NCI-H2227 treated with DMSO at 0.1 percent for 48 hours (cell line): ENCODE measurements around the gene TJP2.

ENCODE experiments used
- DNase-seq: peaks from one replicate; lab custom pipeline; 2025; lab: John Stamatoyannopoulos, UW

TJP2 gene

DNA sequence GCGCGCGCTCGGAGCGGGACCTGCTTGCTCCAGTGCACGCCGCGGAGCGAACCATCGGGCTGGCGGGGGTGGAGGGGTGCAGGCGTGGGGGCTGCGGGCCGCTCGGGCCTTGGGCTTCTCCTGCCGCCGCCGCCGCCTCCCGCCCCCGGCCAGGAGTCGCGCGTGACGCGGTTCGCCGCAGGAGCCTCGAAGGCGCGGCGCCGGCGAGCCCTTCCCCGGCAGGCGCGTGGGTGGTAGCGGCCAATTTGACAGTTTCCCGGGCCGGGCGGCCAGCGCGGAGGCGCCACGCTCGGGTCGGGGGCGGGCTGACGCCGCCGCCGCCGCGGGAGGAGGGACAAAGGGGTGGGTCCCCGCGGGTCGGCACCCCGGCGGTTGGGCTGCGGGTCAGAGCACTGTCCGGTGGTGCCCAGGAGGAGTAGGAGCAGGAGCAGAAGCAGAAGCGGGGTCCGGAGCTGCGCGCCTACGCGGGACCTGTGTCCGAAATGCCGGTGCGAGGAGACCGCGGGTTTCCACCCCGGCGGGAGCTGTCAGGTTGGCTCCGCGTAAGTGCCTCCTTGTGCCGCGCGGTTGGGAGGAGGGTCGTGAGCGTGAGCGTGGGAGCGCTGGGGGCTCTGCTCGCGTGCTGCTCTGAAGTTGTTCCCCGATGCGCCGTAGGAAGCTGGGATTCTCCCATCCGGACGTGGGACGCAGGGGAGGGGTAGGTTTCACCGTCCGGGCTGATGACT is at the start of gene TJP2:
TSS of gene TJP2 (plus strand) at position 387 of the 725 bp plus-strand sequence. CDS start at position 483, 96 bp downstream.
- no peak for DNase-seq

GRCh38 chr9:69130456-69131441 is 43.3 kb upstream of the TJP2 start:
- no peak for DNase-seq

DNA sequence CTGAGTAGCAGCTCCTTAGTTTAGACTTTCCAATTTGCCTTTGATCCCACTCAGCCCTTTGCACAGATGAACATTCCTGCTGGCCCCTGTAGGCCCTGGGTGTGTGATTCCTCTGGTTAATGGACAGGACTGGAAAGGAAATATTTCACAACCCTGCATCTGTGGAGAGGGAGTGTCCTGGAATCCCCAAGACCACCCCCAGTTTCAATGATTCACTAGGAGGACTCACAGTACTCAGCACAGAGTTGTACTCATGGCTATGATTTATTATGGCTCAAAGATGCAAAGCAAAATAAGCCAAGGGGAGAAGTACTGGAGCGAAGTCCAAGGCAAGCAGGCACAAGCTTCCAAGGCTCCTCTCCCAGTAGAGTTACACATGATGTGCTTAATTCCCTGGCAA is 42.4 kb upstream of the TJP2 start:
- DNase-seq: no peak

- DNase-seq: no peak
Measured at GRCh38 chr9:69132361-69132760, 41.7 kb upstream of the TJP2 start.

GRCh38 chr9:69134412-69134811 is 39.7 kb upstream of the TJP2 start:
- DNase-seq: no peak

GRCh38 chr9:69136185-69136584 is 37.9 kb upstream of the TJP2 start:
- no peak for DNase-seq

DNA sequence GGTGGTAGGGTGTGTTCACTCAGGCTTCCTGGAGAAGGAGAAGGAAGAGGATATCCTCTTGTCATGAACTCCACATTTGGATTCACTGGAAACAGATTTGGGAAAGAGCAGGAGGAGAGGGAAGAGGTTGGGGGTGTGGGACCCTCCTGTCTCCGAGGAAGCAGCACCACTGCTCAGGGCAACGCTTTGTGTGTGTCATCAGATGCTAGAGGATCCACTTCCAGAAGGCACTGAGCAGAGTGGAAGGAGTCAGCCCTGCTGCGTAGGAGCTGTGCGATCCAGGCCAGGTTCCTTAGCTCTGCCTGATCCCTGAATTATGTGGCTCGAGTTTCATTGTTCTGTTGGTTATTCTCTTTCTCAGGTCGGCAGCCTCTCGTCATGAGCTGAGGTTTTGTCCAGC is 37.3 kb upstream of the TJP2 start:
- no peak for DNase-seq

GRCh38 chr9:69137311-69137710 is 36.8 kb upstream of the TJP2 start:
- DNase-seq: no peak

- no peak for DNase-seq
Measured at GRCh38 chr9:69139596-69139995, 34.5 kb upstream of the TJP2 start.

GRCh38 chr9:69140123-69140735 is 33.8 kb upstream of the TJP2 start:
- no peak for DNase-seq

- no peak for DNase-seq
Measured at GRCh38 chr9:69141851-69142250, 32.2 kb upstream of the TJP2 start.

- DNase-seq: no peak
Measured at GRCh38 chr9:69143291-69143690, 30.8 kb upstream of the TJP2 start.

DNA sequence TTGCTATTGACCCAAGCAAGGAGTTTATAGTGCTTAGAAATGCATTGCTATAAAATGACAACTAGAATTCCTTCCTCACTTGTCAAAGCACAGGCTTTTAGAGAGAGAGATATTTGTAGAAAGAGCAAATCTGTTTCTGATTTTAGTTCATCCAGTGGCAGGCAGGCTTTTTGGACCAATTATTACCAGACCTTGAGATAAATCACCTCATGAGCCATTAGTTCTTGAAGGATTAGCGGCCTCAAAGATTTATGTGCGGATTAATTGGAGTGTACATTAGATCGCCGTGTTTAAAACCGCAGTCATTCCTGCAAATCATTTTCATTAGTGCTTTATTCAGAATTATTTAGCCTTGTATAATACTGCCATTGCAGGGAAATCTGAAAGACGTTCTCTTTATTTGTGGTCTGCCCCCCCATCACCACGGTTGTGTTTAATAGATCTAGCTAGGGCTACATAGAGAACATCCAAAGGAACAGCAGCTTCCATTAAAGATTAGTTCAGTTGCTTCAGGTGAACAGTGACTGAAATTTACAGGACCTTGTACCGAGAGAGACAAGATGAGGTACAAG is 28.8 kb upstream of the TJP2 start:
- DNase-seq: no peak

DNA sequence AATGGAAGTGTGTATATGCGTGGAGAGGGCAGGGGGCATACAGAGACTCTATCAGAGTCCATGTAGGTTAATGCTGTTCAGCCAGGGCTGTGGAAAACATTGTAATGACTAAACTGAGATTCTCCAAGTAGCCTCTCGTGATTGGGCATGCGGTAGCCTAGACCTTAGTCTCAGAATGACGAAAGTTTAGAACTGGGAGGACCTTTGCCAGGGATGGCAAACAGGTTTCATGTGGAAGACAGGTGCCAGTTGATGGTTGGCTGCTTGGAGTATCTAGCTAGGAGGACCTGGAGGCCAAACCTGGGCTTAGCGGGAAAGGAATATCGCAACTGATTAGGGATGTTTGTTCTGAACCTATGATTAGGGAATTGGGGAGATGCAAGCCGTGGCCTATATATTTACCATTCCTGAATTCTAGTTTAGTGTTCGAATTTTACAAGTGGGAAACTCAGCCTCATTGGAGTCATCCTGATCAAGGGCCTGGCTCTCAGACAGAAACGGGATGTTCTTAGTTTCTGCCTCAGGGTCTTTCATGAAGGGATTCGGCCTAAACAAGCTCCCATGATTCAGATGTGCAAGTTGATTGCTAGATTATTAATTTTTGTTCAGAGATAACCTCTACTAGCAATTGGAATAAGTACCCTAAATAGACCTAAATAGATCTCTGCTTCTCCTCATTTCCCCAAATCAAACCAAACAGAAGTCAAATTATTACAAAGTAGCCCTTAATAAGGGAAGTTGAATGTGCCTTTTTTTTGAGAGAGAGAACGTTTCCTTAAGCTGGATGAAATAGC is 26.8 kb upstream of the TJP2 start:
- no peak for DNase-seq

- DNase-seq: no peak
Measured at GRCh38 chr9:69149321-69149807, 24.7 kb upstream of the TJP2 start.

DNA sequence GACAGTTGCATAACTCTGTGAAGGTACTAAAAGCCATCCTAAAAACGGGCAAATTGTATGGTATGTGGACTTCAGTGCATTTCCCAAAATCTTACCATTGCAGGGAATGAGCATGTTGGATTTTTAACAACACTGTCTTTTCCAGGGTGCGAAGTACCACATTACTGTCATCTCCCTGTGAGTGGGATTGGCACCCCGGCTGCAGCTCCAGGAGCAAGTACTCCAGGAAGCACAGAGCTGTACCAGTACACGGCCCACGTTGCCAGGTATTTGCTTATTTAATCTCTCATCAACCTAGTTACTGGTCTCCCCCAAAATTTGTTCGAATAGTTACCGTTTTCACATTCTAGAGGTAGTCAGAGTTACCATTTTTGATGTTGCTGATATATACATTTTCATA is 22.6 kb upstream of the TJP2 start:
- no peak for DNase-seq

DNA sequence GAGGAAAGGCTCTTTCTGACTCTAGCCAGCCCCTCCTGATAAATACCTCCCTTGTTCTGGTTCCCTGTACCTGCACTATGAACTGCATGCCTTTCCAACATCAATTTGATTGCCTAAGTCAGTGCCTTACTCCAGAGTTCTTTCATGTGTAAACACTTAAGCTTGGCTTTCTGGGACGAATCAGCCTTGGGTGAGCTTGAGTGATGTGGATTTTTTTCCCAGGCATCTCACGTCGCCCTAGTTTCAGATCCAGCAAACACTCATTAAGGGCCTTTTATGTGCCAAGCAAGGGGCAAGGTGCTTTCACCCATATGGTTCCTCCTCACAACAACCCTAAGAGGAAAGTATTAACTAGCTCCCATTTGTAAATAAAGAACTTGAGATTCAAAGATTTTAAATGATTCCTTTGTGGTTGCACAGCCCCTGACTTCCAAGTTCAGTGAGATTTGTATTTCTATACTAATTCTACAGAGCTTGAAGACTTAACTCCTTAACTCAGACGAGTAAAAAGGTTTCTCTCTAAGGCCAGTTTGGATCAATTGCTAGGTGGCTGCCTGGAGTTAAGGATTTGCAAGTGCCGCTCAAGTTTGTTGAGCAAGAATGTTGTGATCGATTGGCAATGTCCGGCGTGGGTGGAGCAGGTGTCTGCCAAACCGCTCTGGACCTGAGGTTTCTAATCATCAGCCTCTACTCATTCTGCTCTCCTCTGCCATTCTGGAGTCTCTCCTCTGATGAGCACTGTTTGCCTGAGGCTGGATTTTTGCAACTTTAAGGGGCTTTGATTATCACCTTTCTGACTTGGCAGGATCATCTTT is 20.2 kb upstream of the TJP2 start:
- DNase-seq: no peak

GRCh38 chr9:69155341-69156030 is 18.6 kb upstream of the TJP2 start:
- no peak for DNase-seq

GRCh38 chr9:69157751-69158466 is 16.2 kb upstream of the TJP2 start:
- no peak for DNase-seq
